Measurements from ENCODE around the gene TAF4B. TPM values are rescaled to one million over a fixed set of nuclear protein-coding genes. Genes with fewer than 3 reads are reported as not detected.

TAF4B gene, protein sequence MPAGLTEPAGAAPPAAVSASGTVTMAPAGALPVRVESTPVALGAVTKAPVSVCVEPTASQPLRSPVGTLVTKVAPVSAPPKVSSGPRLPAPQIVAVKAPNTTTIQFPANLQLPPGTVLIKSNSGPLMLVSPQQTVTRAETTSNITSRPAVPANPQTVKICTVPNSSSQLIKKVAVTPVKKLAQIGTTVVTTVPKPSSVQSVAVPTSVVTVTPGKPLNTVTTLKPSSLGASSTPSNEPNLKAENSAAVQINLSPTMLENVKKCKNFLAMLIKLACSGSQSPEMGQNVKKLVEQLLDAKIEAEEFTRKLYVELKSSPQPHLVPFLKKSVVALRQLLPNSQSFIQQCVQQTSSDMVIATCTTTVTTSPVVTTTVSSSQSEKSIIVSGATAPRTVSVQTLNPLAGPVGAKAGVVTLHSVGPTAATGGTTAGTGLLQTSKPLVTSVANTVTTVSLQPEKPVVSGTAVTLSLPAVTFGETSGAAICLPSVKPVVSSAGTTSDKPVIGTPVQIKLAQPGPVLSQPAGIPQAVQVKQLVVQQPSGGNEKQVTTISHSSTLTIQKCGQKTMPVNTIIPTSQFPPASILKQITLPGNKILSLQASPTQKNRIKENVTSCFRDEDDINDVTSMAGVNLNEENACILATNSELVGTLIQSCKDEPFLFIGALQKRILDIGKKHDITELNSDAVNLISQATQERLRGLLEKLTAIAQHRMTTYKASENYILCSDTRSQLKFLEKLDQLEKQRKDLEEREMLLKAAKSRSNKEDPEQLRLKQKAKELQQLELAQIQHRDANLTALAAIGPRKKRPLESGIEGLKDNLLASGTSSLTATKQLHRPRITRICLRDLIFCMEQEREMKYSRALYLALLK
- total RNA-seq (2011; cell fraction: chromatin; rRNA removed; ENCODE audit: low replicate concordance) = 31.1 and 42.4 TPM in 2 replicates
- 35.7 and 38.6 TPM in 2 replicates for total RNA-seq (2011; cell fraction: nucleolus; rRNA removed)
- 24.4 and 28.5 TPM in 2 replicates for total RNA-seq (2011; cell fraction: nucleoplasm; rRNA removed)
- total RNA-seq (2014; rRNA removed) = 19.9 and 21.4 TPM in 2 replicates
- 25.3 and 30.4 TPM in 2 replicates for total RNA-seq (2014; rRNA removed; fragmentation: Illumina TruSeq; extraction: Trizol)
- 17.2 and 18.0 TPM in 2 replicates for total RNA-seq (2015; rRNA removed; fragmentation: Illumina TruSeq; extraction: Trizol)
- 19.2 and 22.1 TPM in 2 replicates for total RNA-seq (2021)
- polyA plus RNA-seq (2011; rRNA removed) = 15.8 and 21.0 TPM in 2 replicates
- polyA plus RNA-seq (2011; cell fraction: cytosol; rRNA removed) = 8.8 and 10.3 TPM in 2 replicates
- polyA plus RNA-seq (2011; cell fraction: nucleus; rRNA removed) = 15.6 and 16.8 TPM in 2 replicates
- polyA plus RNA-seq (2012) = 7.6 and 8.9 TPM in 2 replicates
- polyA plus RNA-seq (2014; fragmentation: Illumina TruSeq; extraction: Trizol) = 18.8 and 20.5 TPM in 2 replicates
- polyA plus RNA-seq (2014; fragmentation: Nextera tagmentation; extraction: Ambion mirVana) = 1 to 10 TPM; 4.5 to 5.8 TPM
- polyA plus RNA-seq (2014; rRNA removed) = 12.8 and 15.6 TPM in 2 replicates
- 36.5 and 37.0 TPM in 2 replicates for polyA minus RNA-seq (2011; rRNA and poly(A)+ RNA removed)
- polyA minus RNA-seq (2011; cell fraction: cytosol; rRNA and poly(A)+ RNA removed) = 15.6 and 17.4 TPM in 2 replicates
- 34.3 and 49.5 TPM in 2 replicates for polyA minus RNA-seq (2011; cell fraction: nucleus; rRNA and poly(A)+ RNA removed)
- percentile 81 among the genes with signal in this experiment for Bru-seq, nascent RNA
- BruChase-seq, experiment 1, labeled RNA remaining after a 2-hour chase = percentile 80 among the genes with signal in this experiment
- BruChase-seq, experiment 2, labeled RNA remaining after a 6-hour chase = percentile 71 among the genes with signal in this experiment
- long read RNA-seq, experiment 1, full-length matches to known transcripts = 59 of 92 reads
- long read RNA-seq, experiment 1, partial matches to known transcripts = 12 of 92 reads
- long read RNA-seq, experiment 1, other reads (novel, unspliced or antisense) = 21 of 92 reads
- long read RNA-seq, experiment 2, full-length matches to known transcripts = 7 of 14 reads
- long read RNA-seq, experiment 2, partial matches to known transcripts = 0 of 14 reads
- long read RNA-seq, experiment 2, other reads (novel, unspliced or antisense) = 7 of 14 reads
- long read RNA-seq, experiment 3, partial matches to known transcripts = 0 of 1 reads
- long read RNA-seq, experiment 3, other reads (novel, unspliced or antisense) = 1 of 1 reads

DNA sequence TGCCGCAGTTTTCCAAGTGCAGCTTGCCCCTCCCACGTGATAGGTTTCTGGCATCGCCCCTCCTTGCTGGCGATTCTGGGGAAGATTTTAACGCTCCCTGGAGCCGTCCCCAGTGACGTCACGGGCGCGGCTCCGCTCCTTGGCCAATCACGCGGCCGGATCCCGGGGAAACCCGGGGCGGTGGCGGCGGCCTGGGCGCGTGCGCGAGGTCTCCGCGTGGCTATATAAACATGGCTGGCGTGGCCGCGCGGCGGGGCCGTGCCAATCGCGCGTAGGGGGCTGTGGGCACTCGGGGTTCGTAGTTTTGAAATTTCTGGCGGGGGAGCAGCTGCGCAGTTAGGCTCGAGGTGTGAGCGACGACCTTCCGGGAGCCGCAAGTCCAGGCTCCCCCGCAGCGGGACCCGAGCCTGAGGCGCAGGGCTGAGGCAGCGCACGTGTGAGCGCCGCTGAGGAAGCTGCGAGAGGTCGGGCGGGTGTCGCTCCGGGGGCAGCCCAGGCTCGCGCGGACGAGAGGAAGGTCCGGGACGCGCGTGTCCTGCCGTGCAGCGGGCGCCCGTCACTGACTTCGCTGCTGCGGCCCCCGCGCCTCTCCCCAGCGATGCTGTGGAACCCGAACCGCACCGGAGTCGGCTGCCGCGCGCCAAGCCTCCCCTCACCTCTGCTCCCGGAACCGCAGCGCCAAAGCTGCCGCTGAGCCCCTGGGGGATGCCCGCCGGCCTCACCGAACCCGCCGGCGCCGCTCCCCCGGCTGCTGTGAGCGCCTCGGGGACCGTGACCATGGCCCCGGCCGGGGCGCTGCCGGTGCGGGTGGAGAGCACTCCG is at the start of gene TAF4B:
Gene TAF4B, plus strand, starts transcription at position 217 of the 822 bp plus-strand sequence. Its CDS starts 489 bp downstream, at position 706.
- in situ Hi-C loops (cut with MboI) (no loop called here), intact Hi-C loops (cut with micrococcal nuclease) (loop anchor here (1.0 to 5.0 kb wide), 3 partner anchors 46 to 136 kb away; partner anchors contain the start of gene SS18)
- Histone ChIP-seq H4K20me1 (replicated peaks; ENCODE audit: control insufficient read depth, insufficient read depth, low read length) (no peaks in the 10 kb centered on the region), H3K36me3 (ENCODE audit: control insufficient read depth, insufficient read depth, low read length) (peaks cover 6% of the 10 kb centered on the region; the same call in 2 of the 3 replicates), H2AFZ (ENCODE audit: low read depth, low read length) (peak within 1 kb of the TSS; percentile 88), H3K9me1 (ENCODE audit: control insufficient read depth, insufficient read depth, low read length) (no peaks in the 10 kb centered on the region), H3K4me1 (replicated peaks in 1 of 2; ENCODE audit: control insufficient read depth in 2 of 2, insufficient read depth in 2 of 2, low read length in 2 of 2) (peaks cover 10 to 32% of the 10 kb centered on the region in 2 experiments; a peak in 4 of 5 replicates), H3K27me3 (ENCODE audit: control insufficient read depth in 2 of 2, insufficient read depth in 2 of 2, low read length in 2 of 2) (peaks cover 0 to 2% of the 10 kb centered on the region in 2 experiments; a peak in 2 of 5 replicates), H3K9ac (ENCODE audit: insufficient read depth in 1 of 2, low read depth in 2 of 2, low read length in 2 of 2) (peak within 1 kb of the TSS; percentile 88 to 97), H3K9me3 (replicated peaks; ENCODE audit: control insufficient read depth, insufficient read depth, low read depth, low read length) (no peaks in the 10 kb centered on the region), H3K4me3 (peak within 1 kb of the TSS; percentile 92), H3K79me2 (ENCODE audit: control insufficient read depth, insufficient read depth, low read length) (peaks cover 46% of the 10 kb centered on the region), H3K27ac (ENCODE audit: extremely low read depth, low read depth, low read length) (peak within 1 kb of the TSS; percentile 86), H3K4me2 (ENCODE audit: insufficient read depth, low read length) (peak within 1 kb of the TSS; percentile 93)
- CTCF ChIA-PET (ENCODE audit: low intra/inter-chr PET ratio) = no interaction called here
- POLR2A ChIA-PET = interaction anchor here (0.6 to 2.2 kb wide), 12 partner anchors 9 to 154 kb away, joined by 3 to 10 read pairs (median 3); no protein-coding TSS in a partner anchor
- ATAC-seq = peak; percentile 89
- BruUV-seq (replicated peaks) = no TSS peak
- FAIRE-seq = peak; percentile 93
- peak; percentile 98 to 99 (median 98) for DNase-seq (ENCODE audit: extremely low read depth in 1 of 4, low spot score in 3 of 4)
- under 1% methylated on average over 74 of the region's 101 CpGs for WGBS (ENCODE audit: insufficient coverage, low coverage, missing lambda C conversion rate)
- TF ChIP-seq ZNF354B (CRISPR knock-in tag; IDR thresholded peaks at IDR 0.05) = no peak
- TF ChIP-seq ELK1 (CRISPR knock-in tag; IDR thresholded peaks at IDR 0.05) = no peak
- TF ChIP-seq, protein P1, sequence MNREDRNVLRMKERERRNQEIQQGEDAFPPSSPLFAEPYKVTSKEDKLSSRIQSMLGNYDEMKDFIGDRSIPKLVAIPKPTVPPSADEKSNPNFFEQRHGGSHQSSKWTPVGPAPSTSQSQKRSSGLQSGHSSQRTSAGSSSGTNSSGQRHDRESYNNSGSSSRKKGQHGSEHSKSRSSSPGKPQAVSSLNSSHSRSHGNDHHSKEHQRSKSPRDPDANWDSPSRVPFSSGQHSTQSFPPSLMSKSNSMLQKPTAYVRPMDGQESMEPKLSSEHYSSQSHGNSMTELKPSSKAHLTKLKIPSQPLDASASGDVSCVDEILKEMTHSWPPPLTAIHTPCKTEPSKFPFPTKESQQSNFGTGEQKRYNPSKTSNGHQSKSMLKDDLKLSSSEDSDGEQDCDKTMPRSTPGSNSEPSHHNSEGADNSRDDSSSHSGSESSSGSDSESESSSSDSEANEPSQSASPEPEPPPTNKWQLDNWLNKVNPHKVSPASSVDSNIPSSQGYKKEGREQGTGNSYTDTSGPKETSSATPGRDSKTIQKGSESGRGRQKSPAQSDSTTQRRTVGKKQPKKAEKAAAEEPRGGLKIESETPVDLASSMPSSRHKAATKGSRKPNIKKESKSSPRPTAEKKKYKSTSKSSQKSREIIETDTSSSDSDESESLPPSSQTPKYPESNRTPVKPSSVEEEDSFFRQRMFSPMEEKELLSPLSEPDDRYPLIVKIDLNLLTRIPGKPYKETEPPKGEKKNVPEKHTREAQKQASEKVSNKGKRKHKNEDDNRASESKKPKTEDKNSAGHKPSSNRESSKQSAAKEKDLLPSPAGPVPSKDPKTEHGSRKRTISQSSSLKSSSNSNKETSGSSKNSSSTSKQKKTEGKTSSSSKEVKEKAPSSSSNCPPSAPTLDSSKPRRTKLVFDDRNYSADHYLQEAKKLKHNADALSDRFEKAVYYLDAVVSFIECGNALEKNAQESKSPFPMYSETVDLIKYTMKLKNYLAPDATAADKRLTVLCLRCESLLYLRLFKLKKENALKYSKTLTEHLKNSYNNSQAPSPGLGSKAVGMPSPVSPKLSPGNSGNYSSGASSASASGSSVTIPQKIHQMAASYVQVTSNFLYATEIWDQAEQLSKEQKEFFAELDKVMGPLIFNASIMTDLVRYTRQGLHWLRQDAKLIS (CRISPR knock-in tag; IDR thresholded peaks at IDR 0.05) = peak; percentile 46
- no peak for TF ChIP-seq ZNF668 (CRISPR knock-in tag; IDR thresholded peaks at IDR 0.05)
- no peak for TF ChIP-seq IRF9 (tag; IDR thresholded peaks at IDR 0.05)
